GM18511 (cell line): ENCODE measurements around the gene DHX32.

Experiments used
- ATAC-seq: cut with Tn5 transposase; IDR thresholded peaks from one replicate; pipeline ENCODE4 v1.9.1; 2021; ENCODE audit warnings: mild to moderate bottlenecking, moderate library complexity; ENCODE audit not compliant: unreplicated experiment

The DHX32 gene

DNA sequence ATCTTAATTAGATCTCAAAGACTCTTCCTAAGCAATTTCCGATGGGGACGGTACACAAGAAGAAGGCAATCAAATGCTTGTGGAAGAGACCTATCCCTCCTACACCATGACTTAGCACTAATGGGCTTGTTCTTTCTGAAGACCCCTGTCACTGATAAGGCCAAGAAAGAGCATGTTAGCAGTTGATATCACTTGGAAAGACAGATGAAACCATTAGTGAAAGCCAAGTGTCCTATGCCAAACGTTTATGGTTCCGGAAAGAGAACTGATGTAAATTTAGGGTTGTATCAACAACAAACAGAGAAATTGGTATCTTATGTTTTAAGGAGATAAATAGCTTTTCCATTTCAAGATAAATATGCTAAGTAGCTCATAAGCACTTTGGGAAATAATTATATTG, 64.5 kb downstream of the DHX32 start:
- ATAC-seq: no peak

DNA sequence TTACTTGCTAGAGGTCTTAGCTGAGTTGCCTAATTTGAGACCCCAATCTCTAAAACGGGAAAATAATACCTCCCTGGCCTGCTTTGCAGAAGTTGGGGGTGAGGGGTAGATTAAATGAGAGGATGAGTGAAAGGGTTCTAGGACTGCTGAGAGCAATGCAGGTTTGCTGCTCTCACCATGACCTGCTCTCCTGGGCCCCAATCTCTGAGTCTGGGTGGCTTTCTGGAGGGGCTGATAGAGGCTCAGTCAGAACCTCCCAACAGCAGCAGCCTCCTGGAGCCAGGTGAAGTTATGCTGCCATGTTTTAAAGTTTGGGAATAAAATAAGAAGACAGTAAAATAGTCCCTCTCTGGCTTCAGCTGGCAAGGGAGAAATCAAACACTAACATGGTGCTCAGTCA, 65.3 kb downstream of the DHX32 start:
- no peak for ATAC-seq

- no peak for ATAC-seq
Measured at GRCh38 chr10:125812128-125812750, 68.9 kb downstream of the DHX32 start.

DNA sequence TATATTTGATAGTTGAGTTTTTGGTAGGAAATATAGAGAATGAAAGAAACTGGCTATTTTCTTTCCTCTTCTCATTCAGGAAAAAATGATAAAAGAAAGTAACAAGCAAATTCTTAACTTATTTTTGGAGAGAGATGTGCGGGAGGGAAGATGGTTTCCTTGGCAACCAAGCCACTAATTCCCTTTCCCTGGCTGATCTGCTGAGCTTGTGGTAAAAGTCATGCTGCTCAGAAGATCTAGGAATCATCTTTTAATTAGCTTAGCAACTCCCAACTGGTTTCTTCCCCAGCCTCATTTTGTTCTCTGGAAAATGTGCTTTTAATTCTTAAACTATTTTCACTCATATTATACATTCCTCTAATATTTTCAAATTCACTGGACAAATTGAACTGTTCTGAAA, 69.8 kb downstream of the DHX32 start:
- no peak for ATAC-seq

GRCh38 chr10:125808047-125808446, 73.0 kb downstream of the DHX32 start:
- ATAC-seq: no peak

GRCh38 chr10:125802739-125803138, 78.4 kb downstream of the DHX32 start:
- no peak for ATAC-seq

- no peak for ATAC-seq
Measured at GRCh38 chr10:125802131-125802530, 79.0 kb downstream of the DHX32 start.

GRCh38 chr10:125801574-125801973, 79.5 kb downstream of the DHX32 start:
- no peak for ATAC-seq

GRCh38 chr10:125799451-125800182, 81.5 kb downstream of the DHX32 start:
- ATAC-seq: no peak

GRCh38 chr10:125797994-125798662, 83.0 kb downstream of the DHX32 start:
- ATAC-seq: no peak

GRCh38 chr10:125797424-125797823, 83.7 kb downstream of the DHX32 start:
- no peak for ATAC-seq

DNA sequence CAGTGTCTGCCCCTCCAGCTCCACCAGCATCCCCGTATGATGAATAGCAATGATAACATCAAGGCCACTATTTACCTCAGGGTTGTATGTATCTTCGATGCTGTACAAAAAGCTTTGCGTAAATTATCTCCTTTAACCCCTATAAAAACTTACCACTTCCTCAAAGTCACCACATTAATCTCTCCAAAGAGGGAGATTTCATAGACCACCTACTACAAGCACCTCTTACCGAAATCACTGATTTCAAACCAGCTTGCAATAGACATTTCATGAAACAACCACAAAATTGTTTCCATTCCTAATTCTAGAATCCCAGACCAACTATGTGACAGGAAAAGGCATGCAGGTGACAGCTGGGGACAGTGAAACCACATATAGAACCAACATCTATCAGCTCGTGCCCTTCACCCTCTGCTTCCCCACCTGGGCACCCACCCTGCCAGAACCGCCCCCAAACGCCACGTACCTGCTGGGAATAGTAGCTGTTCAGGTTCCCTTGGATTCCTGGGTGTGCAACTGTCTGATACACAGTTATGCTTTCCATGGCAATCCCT, 85.4 kb downstream of the DHX32 start:
- ATAC-seq: no peak

GRCh38 chr10:125795128-125795527, 86.0 kb downstream of the DHX32 start:
- ATAC-seq: no peak

DNA sequence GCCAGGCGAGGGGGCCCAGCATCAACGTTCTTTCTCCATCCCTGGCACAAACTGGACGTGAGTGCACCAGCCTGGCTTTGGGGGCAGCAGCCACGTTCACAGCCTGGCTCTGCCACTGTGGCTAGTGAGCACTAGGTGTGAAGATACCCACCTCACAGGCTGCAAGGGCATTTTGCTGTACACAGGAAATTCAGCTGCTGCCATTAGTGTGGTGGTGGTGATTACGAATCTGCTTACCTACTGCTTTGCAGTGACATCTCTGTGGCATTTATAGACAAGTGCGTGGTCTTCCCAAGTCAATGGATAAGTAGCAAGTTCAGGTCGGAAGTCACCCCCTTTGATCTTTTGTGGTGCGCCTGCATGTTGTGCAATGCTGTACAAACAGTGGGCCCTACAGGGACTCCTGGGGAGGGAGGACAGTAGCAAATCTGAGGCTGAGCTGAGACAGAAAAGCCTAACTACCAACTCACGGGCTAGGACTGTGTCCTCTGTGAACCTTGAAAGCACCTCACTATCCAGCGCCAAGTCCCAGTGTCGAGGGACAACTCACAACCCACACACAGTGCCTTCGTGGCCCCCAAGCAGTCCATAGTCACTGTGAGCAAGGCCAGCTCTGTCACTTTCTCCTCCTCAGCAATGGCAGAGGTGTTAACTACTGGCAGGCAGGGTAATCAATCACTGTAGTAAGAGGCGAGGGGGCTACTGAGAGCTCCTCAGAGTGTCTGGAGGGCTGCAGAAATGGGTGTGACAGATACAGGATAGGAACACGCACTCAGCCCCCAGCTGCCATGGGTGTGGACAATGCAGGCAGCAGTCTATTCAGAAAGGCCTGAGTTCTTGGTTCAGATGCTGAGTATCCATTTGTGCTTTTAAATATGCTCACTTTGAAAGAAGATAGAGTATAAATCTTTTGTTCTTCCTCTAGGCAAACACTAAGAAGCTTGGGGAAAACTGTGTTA, 88.5 kb downstream of the DHX32 start:
- ATAC-seq: no peak

- no peak for ATAC-seq
Measured at GRCh38 chr10:125788156-125789034, 92.7 kb downstream of the DHX32 start.
